Gastroesophageal sphincter (tissue), 3 donors: ENCODE results near the gene MAPK4.

Experiments used
- POLR2A ChIP-seq, 2 donors: fragments of 450-650 bp; IDR thresholded peaks; one replicate each; pipeline ENCODE4 v1.6.1; 2017; ENCODE audit warnings: antibody characterized with exemption in 2 of 2, mild to moderate bottlenecking in 2 of 2, moderate library complexity in 1 of 2
- POLR2AphosphoS5 ChIP-seq: sonication (generic); formaldehyde crosslinking; IDR thresholded peaks from one replicate; pipeline ENCODE4 v1.6.1; 2017; ENCODE audit warnings: antibody characterized with exemption
- TF ChIP-seq, protein P1 (sequence below), 4 experiments: fragments of 200-600 bp in 2 of 4; fragments of 450-650 bp in 2 of 4; sonication (generic) in 1 of 4; IDR thresholded peaks; one replicate each; pipeline ENCODE4 v1.5.1; 2017 to 2019; ENCODE audit warnings: antibody characterized with exemption in 4 of 4, mild to moderate bottlenecking in 2 of 4, moderate library complexity in 2 of 4

DNA sequence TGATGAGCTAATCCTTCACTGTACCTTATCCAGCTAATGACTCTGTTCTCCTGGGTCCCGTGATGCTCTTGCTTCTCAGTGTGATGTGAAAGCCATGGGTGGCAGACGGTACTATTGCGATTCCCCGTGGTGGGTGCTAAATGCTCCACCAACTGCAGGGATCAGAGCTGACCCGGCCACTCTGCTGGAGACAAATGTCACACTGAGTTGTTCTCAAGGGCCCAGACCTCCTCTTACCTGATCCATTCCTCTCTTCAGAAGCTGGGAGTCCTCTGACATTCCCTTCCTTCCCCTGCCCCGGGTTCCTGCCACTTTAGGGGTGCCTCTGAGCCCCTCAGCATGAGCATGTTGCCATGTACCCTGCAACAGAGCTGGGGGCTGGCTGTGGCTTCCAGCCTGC, 105.1 kb downstream of the MAPK4 start:
- TF ChIP-seq, protein P1, sequence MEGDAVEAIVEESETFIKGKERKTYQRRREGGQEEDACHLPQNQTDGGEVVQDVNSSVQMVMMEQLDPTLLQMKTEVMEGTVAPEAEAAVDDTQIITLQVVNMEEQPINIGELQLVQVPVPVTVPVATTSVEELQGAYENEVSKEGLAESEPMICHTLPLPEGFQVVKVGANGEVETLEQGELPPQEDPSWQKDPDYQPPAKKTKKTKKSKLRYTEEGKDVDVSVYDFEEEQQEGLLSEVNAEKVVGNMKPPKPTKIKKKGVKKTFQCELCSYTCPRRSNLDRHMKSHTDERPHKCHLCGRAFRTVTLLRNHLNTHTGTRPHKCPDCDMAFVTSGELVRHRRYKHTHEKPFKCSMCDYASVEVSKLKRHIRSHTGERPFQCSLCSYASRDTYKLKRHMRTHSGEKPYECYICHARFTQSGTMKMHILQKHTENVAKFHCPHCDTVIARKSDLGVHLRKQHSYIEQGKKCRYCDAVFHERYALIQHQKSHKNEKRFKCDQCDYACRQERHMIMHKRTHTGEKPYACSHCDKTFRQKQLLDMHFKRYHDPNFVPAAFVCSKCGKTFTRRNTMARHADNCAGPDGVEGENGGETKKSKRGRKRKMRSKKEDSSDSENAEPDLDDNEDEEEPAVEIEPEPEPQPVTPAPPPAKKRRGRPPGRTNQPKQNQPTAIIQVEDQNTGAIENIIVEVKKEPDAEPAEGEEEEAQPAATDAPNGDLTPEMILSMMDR (IDR thresholded peaks at IDR 0.05): no peak
- TF ChIP-seq POLR2A (IDR thresholded peaks at IDR 0.05) (no peak), POLR2AphosphoS5 (no peak)
